ENCODE measurements around the gene SEC31B.

Gene SEC31B

GRCh38 chr10:100485366-100485765, 34.3 kb downstream of the SEC31B start (continued):
- no peak for TF ChIP-seq SP7 (tag by site-specific recombination; IDR thresholded peaks at IDR 0.05)
- no peak for TF ChIP-seq ZBTB1 (tag by site-specific recombination; IDR thresholded peaks at IDR 0.05)
- TF ChIP-seq ZBTB10 (tag by site-specific recombination; IDR thresholded peaks at IDR 0.05): no peak
- TF ChIP-seq, protein P1, sequence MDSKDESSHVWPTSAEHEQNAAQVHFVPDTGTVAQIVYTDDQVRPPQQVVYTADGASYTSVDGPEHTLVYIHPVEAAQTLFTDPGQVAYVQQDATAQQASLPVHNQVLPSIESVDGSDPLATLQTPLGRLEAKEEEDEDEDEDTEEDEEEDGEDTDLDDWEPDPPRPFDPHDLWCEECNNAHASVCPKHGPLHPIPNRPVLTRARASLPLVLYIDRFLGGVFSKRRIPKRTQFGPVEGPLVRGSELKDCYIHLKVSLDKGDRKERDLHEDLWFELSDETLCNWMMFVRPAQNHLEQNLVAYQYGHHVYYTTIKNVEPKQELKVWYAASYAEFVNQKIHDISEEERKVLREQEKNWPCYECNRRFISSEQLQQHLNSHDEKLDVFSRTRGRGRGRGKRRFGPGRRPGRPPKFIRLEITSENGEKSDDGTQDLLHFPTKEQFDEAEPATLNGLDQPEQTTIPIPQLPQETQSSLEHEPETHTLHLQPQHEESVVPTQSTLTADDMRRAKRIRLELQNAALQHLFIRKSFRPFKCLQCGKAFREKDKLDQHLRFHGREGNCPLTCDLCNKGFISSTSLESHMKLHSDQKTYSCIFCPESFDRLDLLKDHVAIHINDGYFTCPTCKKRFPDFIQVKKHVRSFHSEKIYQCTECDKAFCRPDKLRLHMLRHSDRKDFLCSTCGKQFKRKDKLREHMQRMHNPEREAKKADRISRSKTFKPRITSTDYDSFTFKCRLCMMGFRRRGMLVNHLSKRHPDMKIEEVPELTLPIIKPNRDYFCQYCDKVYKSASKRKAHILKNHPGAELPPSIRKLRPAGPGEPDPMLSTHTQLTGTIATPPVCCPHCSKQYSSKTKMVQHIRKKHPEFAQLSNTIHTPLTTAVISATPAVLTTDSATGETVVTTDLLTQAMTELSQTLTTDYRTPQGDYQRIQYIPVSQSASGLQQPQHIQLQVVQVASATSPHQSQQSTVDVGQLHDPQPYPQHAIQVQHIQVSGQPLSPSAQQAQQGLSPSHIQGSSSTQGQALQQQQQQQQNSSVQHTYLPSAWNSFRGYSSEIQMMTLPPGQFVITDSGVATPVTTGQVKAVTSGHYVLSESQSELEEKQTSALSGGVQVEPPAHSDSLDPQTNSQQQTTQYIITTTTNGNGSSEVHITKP (tag by site-specific recombination; IDR thresholded peaks at IDR 0.05): no peak
- TF ChIP-seq, protein P2, sequence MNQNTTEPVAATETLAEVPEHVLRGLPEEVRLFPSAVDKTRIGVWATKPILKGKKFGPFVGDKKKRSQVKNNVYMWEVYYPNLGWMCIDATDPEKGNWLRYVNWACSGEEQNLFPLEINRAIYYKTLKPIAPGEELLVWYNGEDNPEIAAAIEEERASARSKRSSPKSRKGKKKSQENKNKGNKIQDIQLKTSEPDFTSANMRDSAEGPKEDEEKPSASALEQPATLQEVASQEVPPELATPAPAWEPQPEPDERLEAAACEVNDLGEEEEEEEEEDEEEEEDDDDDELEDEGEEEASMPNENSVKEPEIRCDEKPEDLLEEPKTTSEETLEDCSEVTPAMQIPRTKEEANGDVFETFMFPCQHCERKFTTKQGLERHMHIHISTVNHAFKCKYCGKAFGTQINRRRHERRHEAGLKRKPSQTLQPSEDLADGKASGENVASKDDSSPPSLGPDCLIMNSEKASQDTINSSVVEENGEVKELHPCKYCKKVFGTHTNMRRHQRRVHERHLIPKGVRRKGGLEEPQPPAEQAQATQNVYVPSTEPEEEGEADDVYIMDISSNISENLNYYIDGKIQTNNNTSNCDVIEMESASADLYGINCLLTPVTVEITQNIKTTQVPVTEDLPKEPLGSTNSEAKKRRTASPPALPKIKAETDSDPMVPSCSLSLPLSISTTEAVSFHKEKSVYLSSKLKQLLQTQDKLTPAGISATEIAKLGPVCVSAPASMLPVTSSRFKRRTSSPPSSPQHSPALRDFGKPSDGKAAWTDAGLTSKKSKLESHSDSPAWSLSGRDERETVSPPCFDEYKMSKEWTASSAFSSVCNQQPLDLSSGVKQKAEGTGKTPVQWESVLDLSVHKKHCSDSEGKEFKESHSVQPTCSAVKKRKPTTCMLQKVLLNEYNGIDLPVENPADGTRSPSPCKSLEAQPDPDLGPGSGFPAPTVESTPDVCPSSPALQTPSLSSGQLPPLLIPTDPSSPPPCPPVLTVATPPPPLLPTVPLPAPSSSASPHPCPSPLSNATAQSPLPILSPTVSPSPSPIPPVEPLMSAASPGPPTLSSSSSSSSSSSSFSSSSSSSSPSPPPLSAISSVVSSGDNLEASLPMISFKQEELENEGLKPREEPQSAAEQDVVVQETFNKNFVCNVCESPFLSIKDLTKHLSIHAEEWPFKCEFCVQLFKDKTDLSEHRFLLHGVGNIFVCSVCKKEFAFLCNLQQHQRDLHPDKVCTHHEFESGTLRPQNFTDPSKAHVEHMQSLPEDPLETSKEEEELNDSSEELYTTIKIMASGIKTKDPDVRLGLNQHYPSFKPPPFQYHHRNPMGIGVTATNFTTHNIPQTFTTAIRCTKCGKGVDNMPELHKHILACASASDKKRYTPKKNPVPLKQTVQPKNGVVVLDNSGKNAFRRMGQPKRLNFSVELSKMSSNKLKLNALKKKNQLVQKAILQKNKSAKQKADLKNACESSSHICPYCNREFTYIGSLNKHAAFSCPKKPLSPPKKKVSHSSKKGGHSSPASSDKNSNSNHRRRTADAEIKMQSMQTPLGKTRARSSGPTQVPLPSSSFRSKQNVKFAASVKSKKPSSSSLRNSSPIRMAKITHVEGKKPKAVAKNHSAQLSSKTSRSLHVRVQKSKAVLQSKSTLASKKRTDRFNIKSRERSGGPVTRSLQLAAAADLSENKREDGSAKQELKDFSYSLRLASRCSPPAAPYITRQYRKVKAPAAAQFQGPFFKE (tag by site-specific recombination; IDR thresholded peaks at IDR 0.05; ENCODE audit: borderline replicate concordance): no peak
- TF ChIP-seq ZNF184 (tag by site-specific recombination; IDR thresholded peaks at IDR 0.05): no peak
- TF ChIP-seq SALL2 (tag by site-specific recombination; IDR thresholded peaks at IDR 0.05; ENCODE audit: borderline replicate concordance): no peak
- no peak for TF ChIP-seq ZNF548 (tag by site-specific recombination; IDR thresholded peaks at IDR 0.05)
- TF ChIP-seq, protein P3, sequence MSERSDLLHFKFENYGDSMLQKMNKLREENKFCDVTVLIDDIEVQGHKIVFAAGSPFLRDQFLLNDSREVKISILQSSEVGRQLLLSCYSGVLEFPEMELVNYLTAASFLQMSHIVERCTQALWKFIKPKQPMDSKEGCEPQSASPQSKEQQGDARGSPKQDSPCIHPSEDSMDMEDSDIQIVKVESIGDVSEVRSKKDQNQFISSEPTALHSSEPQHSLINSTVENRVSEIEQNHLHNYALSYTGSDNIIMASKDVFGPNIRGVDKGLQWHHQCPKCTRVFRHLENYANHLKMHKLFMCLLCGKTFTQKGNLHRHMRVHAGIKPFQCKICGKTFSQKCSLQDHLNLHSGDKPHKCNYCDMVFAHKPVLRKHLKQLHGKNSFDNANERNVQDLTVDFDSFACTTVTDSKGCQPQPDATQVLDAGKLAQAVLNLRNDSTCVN (tag by site-specific recombination; optimal IDR thresholded peaks at IDR 0.05): no peak
- no peak for TF ChIP-seq CTCF (tag by site-specific recombination; IDR thresholded peaks at IDR 0.05)

Data from HEK293 (cell line).